CD8-positive, alpha-beta memory T cell (primary cell): Measurements from ENCODE around the gene MACROD2. TPM values are rescaled to one million over a fixed set of nuclear protein-coding genes. Genes with fewer than 3 reads are reported as not detected.

ENCODE experiments used
- CTCF ChIA-PET: fragments of 350-600 bp; sonication (Branson Sonifier 250); formaldehyde crosslinking; loops from one replicate; lab custom pipeline; 2021; ENCODE audit warnings: antibody characterized with exemption; lab: Charles Lee
- POLR2A ChIA-PET: fragments of 350-600 bp; sonication (Branson Sonifier 250); formaldehyde crosslinking; loops from one replicate; lab custom pipeline; 2021; ENCODE audit warnings: antibody characterized with exemption; lab: Charles Lee
- DNase-seq, 5 donors: peaks; one replicate each; pipeline versions ENCODE4 v3.0.0 to v3.0.0-alpha.2; 2020 to 2022; ENCODE audit warnings: mixed read lengths in 1 of 5
- H3K27ac ChIP-seq: one replicate; pipeline ENCODE4 v1.7.0; 2013; ENCODE audit warnings: low read depth, mild to moderate bottlenecking, low read length, moderate library complexity
- H3K27me3 ChIP-seq: 2 replicates; pipeline ENCODE4 v1.7.0; 2013; ENCODE audit warnings: low read length, mild to moderate bottlenecking; ENCODE audit not compliant: insufficient read depth, poor library complexity, severe bottlenecking
- H3K36me3 ChIP-seq: 2 replicates; pipeline ENCODE4 v1.7.0; 2013; ENCODE audit warnings: mild to moderate bottlenecking, low read length, moderate library complexity; ENCODE audit not compliant: insufficient read depth
- H3K4me1 ChIP-seq: 2 replicates; pipeline ENCODE4 v1.7.0; 2013; ENCODE audit warnings: mild to moderate bottlenecking, low read length, moderate library complexity; ENCODE audit not compliant: insufficient read depth
- H3K4me3 ChIP-seq: 2 replicates; pipeline ENCODE4 v1.7.0; 2013; ENCODE audit warnings: mild to moderate bottlenecking, low read length
- H3K9me3 ChIP-seq: 2 replicates; pipeline ENCODE4 v1.7.0; 2013; ENCODE audit warnings: mild to moderate bottlenecking, low read length
- H3K27ac Mint-ChIP-seq, 8 donors: one replicate each; pipeline ENCODE4 v1.8.0; 2020 to 2021; ENCODE audit warnings: mixed read lengths in 8 of 8, mild to moderate bottlenecking in 6 of 8, inconsistent platforms in 3 of 8, moderate library complexity in 3 of 8
- H3K27me3 Mint-ChIP-seq, 2 donors: one replicate each; pipeline ENCODE4 v1.8.0; 2020 to 2021; ENCODE audit warnings: mixed read lengths in 2 of 2, mild to moderate bottlenecking in 1 of 2, moderate library complexity in 1 of 2
- H3K36me3 Mint-ChIP-seq, 3 donors: one replicate each; pipeline ENCODE4 v1.8.0; 2020 to 2021; ENCODE audit warnings: mixed read lengths in 3 of 3, inconsistent platforms in 1 of 3, mild to moderate bottlenecking in 1 of 3
- H3K4me1 Mint-ChIP-seq, 3 donors: one replicate each; pipeline ENCODE4 v1.8.0; 2020 to 2021; ENCODE audit warnings: mixed read lengths in 3 of 3, inconsistent platforms in 1 of 3, mild to moderate bottlenecking in 1 of 3
- H3K4me3 Mint-ChIP-seq, 7 donors: one replicate each; pipeline ENCODE4 v1.8.0; 2020 to 2021; ENCODE audit warnings: mixed read lengths in 7 of 7, mild to moderate bottlenecking in 6 of 7, moderate library complexity in 4 of 7, inconsistent platforms in 2 of 7
- H3K9me3 Mint-ChIP-seq, 5 donors: one replicate each; pipeline ENCODE4 v1.8.0; 2020 to 2022; ENCODE audit warnings: mixed read lengths in 5 of 5, mild to moderate bottlenecking in 3 of 5, moderate library complexity in 2 of 5, inconsistent platforms in 1 of 5
- polyA plus RNA-seq: library from polyadenylated mRNA; unstranded; fragments of 300-500 nt; fragmentation: Illumina TruSeq; gene quantifications from one replicate; pipeline ENCODE4 v1.2.3, GENCODE V29; 2021
- total RNA-seq, 2 experiments: library from RNA; stranded (reverse); gene quantifications; one replicate each; pipeline ENCODE4 v1.2.3, GENCODE V29; 2021

Gene MACROD2
- total and polyA plus RNA-seq, 3 experiments from 2014 or later: not detected

GRCh38 chr20:15036948-15037347 lies 1041.6 kb downstream of the MACROD2 start:
- Histone ChIP-seq H3K9me3 (no peaks in the 10 kb centered on the region), H3K4me3 (no peak overlapping the region), H3K27ac (no peak overlapping the region), H3K4me1 (no peaks in the 10 kb centered on the region), H3K36me3 (no peaks in the 10 kb centered on the region), H3K27me3 (no peaks in the 10 kb centered on the region)
- no peak overlapping the region for H3K4me3 Mint-ChIP-seq
- H3K27ac Mint-ChIP-seq: no peak overlapping the region
- no peaks in the 10 kb centered on the region for H3K27me3 Mint-ChIP-seq
- no peaks in the 10 kb centered on the region for H3K36me3 Mint-ChIP-seq
- H3K9me3 Mint-ChIP-seq: peaks cover 0 to 23% (median 12%) of the 10 kb centered on the region in 5 donors
- no peaks in the 10 kb centered on the region for H3K4me1 Mint-ChIP-seq
- no peak for DNase-seq
- CTCF ChIA-PET: no interaction called here
- POLR2A ChIA-PET: no interaction called here

GRCh38 chr20:15039088-15039752 lies 1043.9 kb downstream of the MACROD2 start:
- ChIA-PET POLR2A (no interaction called here), CTCF (no interaction called here)
- no peak overlapping the region for H3K4me3 Mint-ChIP-seq
- no peak for DNase-seq
- H3K9me3 Mint-ChIP-seq: peaks cover 0 to 23% (median 16%) of the 10 kb centered on the region in 5 donors
- no peak overlapping the region for H3K27ac ChIP-seq
- no peaks in the 10 kb centered on the region for H3K27me3 ChIP-seq
- H3K36me3 ChIP-seq: no peaks in the 10 kb centered on the region
- H3K27me3 Mint-ChIP-seq: no peaks in the 10 kb centered on the region
- H3K4me3 ChIP-seq: no peak overlapping the region
- H3K4me1 Mint-ChIP-seq: no peaks in the 10 kb centered on the region
- no peaks in the 10 kb centered on the region for H3K36me3 Mint-ChIP-seq
- H3K9me3 ChIP-seq: no peaks in the 10 kb centered on the region
- H3K27ac Mint-ChIP-seq: no peak overlapping the region
- no peaks in the 10 kb centered on the region for H3K4me1 ChIP-seq

- Mint-ChIP-seq H3K9me3 (peaks cover 0 to 27% (median 16%) of the 10 kb centered on the region in 5 donors), H3K27me3 (no peaks in the 10 kb centered on the region), H3K4me1 (no peaks in the 10 kb centered on the region), H3K36me3 (no peaks in the 10 kb centered on the region), H3K4me3 (no peak overlapping the region), H3K27ac (no peak overlapping the region)
- Histone ChIP-seq H3K4me3 (no peak overlapping the region), H3K27ac (no peak overlapping the region), H3K27me3 (no peaks in the 10 kb centered on the region), H3K4me1 (no peaks in the 10 kb centered on the region), H3K9me3 (no peaks in the 10 kb centered on the region), H3K36me3 (no peaks in the 10 kb centered on the region)
- POLR2A ChIA-PET: no interaction called here
- DNase-seq: no peak
- CTCF ChIA-PET: no interaction called here
These were observed 1047.4 kb downstream of the MACROD2 start for GRCh38 chr20:15042723-15043122.

- H3K4me3 ChIP-seq: no peak overlapping the region
- ChIA-PET POLR2A (no interaction called here), CTCF (no interaction called here)
- H3K27me3 ChIP-seq: no peaks in the 10 kb centered on the region
- DNase-seq: no peak
- no peaks in the 10 kb centered on the region for H3K36me3 ChIP-seq
- no peak overlapping the region for H3K27ac ChIP-seq
- H3K4me1 ChIP-seq: no peaks in the 10 kb centered on the region
- H3K36me3 Mint-ChIP-seq: no peaks in the 10 kb centered on the region
- peaks cover 0 to 27% (median 9%) of the 10 kb centered on the region in 5 donors for H3K9me3 Mint-ChIP-seq
- H3K27ac Mint-ChIP-seq: no peak overlapping the region
- H3K4me3 Mint-ChIP-seq: no peak overlapping the region
- H3K4me1 Mint-ChIP-seq: no peaks in the 10 kb centered on the region
- no peaks in the 10 kb centered on the region for H3K27me3 Mint-ChIP-seq
- no peaks in the 10 kb centered on the region for H3K9me3 ChIP-seq
These were observed 1049.9 kb downstream of the MACROD2 start for GRCh38 chr20:15045246-15045645.

GRCh38 chr20:15047042-15047441 lies 1051.7 kb downstream of the MACROD2 start:
- no peak overlapping the region for H3K4me3 Mint-ChIP-seq
- no peaks in the 10 kb centered on the region for H3K4me1 Mint-ChIP-seq
- no peaks in the 10 kb centered on the region for H3K36me3 ChIP-seq
- ChIA-PET POLR2A (no interaction called here), CTCF (no interaction called here)
- H3K27ac Mint-ChIP-seq: peak overlapping the region in 1 of 8 donors; percentile 29
- no peak overlapping the region for H3K27ac ChIP-seq
- no peaks in the 10 kb centered on the region for H3K27me3 ChIP-seq
- H3K9me3 Mint-ChIP-seq: peaks cover 0 to 19% (median 11%) of the 10 kb centered on the region in 5 donors
- no peaks in the 10 kb centered on the region for H3K36me3 Mint-ChIP-seq
- no peaks in the 10 kb centered on the region for H3K27me3 Mint-ChIP-seq
- no peak for DNase-seq
- no peaks in the 10 kb centered on the region for H3K9me3 ChIP-seq
- no peak overlapping the region for H3K4me3 ChIP-seq
- no peaks in the 10 kb centered on the region for H3K4me1 ChIP-seq

GRCh38 chr20:15047601-15048000 lies 1052.3 kb downstream of the MACROD2 start:
- no peaks in the 10 kb centered on the region for H3K27me3 ChIP-seq
- no peak for DNase-seq
- no peak overlapping the region for H3K27ac Mint-ChIP-seq
- H3K27me3 Mint-ChIP-seq: no peaks in the 10 kb centered on the region
- H3K4me3 ChIP-seq: no peak overlapping the region
- no peaks in the 10 kb centered on the region for H3K9me3 ChIP-seq
- CTCF ChIA-PET: no interaction called here
- H3K36me3 Mint-ChIP-seq: no peaks in the 10 kb centered on the region
- H3K9me3 Mint-ChIP-seq: peaks cover 0 to 22% (median 9%) of the 10 kb centered on the region in 5 donors
- no peaks in the 10 kb centered on the region for H3K36me3 ChIP-seq
- H3K4me1 ChIP-seq: no peaks in the 10 kb centered on the region
- POLR2A ChIA-PET: no interaction called here
- no peak overlapping the region for H3K27ac ChIP-seq
- no peaks in the 10 kb centered on the region for H3K4me1 Mint-ChIP-seq
- H3K4me3 Mint-ChIP-seq: no peak overlapping the region

GRCh38 chr20:15056246-15056645 lies 1060.9 kb downstream of the MACROD2 start:
- POLR2A ChIA-PET: no interaction called here
- H3K36me3 Mint-ChIP-seq: no peaks in the 10 kb centered on the region
- H3K36me3 ChIP-seq: no peaks in the 10 kb centered on the region
- H3K9me3 ChIP-seq: no peaks in the 10 kb centered on the region
- no peak overlapping the region for H3K27ac Mint-ChIP-seq
- H3K27me3 ChIP-seq: no peaks in the 10 kb centered on the region
- CTCF ChIA-PET: no interaction called here
- no peaks in the 10 kb centered on the region for H3K4me1 Mint-ChIP-seq
- DNase-seq: no peak
- no peak overlapping the region for H3K4me3 ChIP-seq
- H3K4me1 ChIP-seq: no peaks in the 10 kb centered on the region
- H3K9me3 Mint-ChIP-seq: peaks cover 2 to 31% (median 10%) of the 10 kb centered on the region in 5 donors
- H3K27ac ChIP-seq: no peak overlapping the region
- H3K27me3 Mint-ChIP-seq: no peaks in the 10 kb centered on the region
- no peak overlapping the region for H3K4me3 Mint-ChIP-seq

GRCh38 chr20:15058841-15059240 lies 1063.5 kb downstream of the MACROD2 start:
- Histone ChIP-seq H3K4me3 (no peak overlapping the region), H3K9me3 (no peaks in the 10 kb centered on the region), H3K36me3 (no peaks in the 10 kb centered on the region), H3K4me1 (no peaks in the 10 kb centered on the region), H3K27me3 (no peaks in the 10 kb centered on the region), H3K27ac (no peak overlapping the region)
- DNase-seq: no peak
- no peaks in the 10 kb centered on the region for H3K27me3 Mint-ChIP-seq
- POLR2A ChIA-PET: no interaction called here
- peaks cover 0 to 18% (median 8%) of the 10 kb centered on the region in 5 donors for H3K9me3 Mint-ChIP-seq
- no peaks in the 10 kb centered on the region for H3K36me3 Mint-ChIP-seq
- no peak overlapping the region for H3K27ac Mint-ChIP-seq
- CTCF ChIA-PET: no interaction called here
- H3K4me1 Mint-ChIP-seq: no peaks in the 10 kb centered on the region
- H3K4me3 Mint-ChIP-seq: no peak overlapping the region
